NCI-H2081 treated with DMSO at 0.1 percent for 48 hours (cell line): ENCODE measurements around the gene OTOP1.
"Not testable (repeated sequence)": the region's sequence is repeated elsewhere in the genome, so short reads cannot be mapped to it uniquely, and the experiment has no call there.

Source experiments
- DNase-seq: peaks from one replicate; lab custom pipeline; 2025; lab: John Stamatoyannopoulos, UW

Gene OTOP1

DNA sequence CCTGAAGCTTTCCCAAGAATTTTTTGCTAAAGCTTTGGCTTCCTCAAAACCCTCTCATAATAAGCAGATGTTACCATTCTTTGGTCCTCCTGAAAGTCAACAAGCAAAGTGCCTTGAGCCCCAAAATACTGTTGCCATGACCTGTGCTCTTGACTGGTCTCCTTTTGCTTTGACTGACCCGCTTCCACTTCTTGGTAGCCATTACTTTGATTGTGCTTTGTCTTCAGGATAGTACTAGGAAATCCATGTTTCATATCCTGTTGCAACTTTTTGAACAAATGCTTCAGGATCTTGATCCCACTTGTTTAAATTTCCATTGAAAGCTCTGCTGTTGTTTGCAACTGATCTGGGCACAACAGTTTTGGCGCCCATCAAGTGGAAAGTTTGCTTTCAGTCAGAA, 6.9 kb upstream of the OTOP1 start:
- DNase-seq: no peak

DNA sequence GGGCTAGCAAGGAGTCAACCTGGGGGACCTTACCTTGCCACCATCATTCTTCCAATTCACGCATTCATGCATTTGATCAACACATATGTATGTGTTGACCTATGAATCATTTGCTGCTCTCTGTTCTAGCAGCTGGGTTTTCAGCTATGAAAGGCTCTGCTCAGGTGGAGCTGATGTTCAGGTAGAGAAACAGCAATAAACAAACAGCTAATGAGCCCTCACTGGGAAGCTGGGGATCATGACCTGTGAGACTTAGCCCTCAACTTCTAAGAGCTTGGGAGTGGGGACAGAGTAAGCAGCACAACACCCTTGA, 1.6 kb upstream of the OTOP1 start:
- no peak for DNase-seq

DNA sequence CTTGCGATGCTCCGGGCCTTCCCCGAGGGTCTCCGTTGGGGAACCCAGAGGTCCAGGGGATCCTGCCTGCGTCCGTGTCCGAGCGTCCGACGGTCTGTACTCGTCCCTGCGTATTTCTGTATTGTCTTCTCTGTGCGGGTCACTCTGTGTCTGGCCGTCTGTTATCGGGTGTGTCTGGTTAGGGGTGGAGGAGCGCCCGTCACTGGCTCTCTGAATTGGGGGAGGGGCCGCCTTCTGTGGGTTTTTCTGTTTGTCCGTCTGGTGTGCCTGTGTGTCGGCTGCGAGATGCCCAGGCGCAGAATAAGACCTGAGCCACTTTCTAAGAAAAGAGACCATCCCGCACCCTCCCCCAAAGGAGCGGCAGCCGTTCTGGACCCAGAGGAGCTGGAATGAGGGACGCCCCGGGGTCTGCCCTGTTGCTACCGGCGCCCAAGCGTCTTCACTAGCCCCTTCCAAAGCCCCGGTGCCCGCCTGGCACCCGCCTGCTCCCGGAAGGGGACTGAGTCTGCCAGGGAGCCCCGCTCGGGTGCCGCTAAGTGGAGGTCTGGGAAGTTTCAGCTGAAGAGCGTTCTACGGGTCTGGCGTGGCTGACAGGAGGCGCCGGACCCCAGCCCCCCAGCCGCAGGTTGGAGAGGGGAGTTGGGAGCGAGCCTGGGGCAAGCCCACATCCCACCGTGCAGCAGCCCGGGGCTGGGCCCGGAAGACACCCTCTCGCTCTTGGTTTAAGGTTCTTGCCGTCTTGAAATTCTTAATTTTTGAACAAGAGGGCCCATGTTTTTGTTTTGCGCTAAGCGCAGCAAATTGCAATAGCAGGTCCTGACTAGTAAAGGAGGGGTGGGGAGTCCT, 1.0 kb upstream of the OTOP1 start:
- DNase-seq: no peak

DNA sequence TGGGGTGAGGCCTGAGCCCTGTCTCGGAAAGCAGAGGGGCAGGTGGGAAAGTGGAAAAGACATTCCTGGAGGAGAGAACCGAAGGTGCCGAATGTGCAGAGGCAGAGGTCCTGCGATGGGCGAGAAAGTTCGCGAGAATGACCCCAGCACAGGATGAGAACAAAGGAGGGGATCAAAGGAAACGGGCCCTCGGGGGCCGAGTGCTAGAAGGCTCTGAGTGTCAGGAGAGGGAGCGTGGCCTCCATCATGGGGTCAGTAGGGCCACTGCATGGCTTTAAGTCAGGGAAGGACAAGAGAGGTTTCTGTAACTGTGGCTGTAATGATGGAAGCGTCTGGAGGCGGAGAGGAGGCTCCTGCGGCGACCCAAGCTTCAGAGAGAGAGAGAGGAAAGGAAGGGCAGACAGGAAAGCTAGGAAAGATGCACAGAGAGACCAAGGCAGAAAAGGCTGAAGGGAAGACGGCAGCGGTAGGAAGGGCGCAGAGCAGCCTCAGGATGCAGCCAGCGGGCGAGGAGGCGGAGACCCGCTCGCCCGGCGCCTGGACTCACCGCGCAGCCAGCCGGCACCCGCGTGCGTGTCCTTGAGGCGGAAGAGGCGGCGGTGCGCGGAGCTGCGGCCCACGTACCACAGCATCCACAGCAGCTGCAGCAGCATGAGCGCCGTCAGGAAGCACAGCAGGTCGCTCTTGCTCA, 669 bp downstream of the OTOP1 start:
- no peak for DNase-seq

DNA sequence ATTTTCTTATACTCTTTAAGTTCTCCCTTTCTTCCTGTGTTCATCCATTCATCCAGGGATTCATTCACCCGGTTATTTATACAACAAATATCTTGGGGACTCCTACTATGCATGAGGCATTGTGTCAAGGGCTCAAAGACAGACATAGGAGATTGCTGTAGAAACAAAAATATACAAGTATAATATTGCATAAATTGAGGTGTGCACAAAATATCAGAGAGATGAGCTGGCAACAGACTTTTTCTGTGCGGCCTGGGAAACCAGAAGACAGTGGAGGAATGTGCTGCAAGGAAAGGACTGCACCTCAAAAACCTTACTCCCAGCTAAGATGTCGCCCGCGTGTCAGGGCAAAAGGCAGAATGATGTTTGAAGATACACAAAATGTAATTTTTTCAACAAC, 9.6 kb downstream of the OTOP1 start:
- DNase-seq: no peak

DNA sequence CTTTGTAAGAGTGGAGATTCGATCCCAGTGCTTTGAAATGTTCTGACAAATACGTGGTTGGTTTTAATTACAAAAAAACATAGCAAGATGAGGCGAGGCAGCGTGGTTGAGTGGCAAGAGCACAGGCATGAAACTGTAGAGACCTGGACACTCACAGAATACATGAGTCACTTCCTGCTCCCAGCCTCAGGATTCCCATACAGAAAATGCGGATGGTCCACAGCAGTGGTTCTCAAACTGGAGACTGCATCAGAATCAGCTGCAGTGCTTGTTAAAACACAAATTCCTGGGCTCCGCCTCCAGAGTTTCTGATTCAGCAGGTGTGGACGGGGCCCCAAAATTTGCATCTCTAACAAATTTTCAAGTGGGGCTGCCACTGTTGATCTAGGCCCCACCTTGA, 10.1 kb downstream of the OTOP1 start:
- no peak for DNase-seq

DNA sequence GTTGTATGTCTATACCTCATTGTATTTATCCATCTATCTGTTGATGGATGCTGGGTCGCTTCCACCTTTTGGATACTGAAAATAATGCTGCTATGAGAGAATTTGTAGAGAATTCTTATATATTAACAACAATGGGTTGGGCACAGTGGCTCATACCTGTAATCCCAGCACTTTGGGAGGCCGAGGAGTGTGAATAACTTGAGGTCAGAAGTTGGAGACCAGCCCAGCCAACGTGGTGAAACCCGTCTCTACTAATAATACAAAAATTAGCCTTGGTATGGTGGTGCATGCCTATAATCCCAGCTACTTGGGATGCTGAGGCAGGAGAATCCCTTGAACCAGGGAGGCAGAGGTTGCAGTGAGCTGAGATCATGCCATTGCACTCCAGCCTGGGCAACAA, 13.1 kb downstream of the OTOP1 start:
- not testable (repeated sequence) for DNase-seq

DNA sequence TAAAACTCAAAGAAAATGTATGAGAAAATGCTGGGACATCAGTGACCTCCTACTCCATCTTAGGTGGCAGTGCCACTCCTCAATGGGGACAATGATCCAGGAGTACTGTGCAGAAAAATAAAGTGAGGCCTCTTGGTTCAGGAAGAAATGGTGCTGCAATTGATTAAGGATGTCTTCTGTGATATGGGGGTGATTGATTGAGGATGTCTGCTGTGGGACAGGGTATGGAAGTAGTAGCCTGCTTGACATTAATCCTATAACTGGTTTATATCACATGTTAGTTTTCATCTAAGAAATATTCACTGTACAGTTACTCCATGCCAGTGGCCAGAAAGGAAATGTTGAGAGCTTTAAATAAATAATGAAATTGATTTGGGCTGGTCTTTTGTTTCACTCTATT, 20.5 kb downstream of the OTOP1 start:
- no peak for DNase-seq

DNA sequence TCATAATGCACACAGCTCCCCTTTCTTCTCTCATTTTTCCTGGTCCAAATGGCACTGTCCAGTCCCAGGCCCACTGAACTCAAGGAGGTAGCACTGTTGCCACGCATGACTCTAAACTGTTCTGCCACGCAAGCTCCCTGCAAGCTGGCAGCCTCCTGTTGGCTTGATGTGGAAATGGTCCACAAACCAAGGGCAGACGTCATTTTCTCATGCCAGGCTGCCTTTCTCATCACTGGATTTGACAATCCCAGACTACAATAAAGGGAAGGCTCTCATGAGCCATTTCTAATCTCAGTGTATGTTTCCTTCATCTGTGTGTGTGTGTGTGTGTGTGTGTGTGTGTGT, 22.4 kb downstream of the OTOP1 start:
- no peak for DNase-seq

DNA sequence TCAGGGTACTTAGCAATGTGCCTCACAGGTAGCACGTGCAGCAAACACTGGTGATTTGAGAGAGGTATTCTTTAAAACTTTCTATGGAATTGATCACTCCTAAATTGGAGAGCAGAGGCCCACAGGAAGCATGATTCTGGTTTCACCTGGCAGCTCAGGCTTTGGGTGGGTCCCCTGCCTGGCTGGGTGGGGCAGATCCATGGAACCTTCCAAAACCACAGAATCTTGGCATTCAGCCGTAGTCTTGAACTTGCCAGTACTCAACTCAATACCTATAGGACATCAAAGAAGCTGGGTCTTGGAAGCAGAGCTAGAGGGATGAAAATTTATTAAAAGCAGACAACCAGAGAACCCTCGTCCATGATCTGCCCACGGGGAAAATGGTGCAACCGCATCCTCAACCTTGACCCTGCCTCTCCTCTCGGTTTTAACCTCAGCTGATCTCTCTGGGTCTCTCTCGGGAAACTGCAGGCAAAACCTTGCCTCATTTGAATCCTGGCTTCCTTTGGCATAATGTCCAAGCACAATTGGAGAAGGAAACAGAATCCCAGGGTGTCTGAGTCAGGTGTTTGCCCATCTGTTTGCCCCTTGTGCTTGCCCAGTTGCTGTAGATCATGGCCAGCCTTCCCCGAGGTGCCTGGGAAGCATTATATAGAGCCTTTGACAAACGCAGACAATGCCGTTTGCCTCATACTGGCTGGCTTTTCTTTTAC, 22.9 kb downstream of the OTOP1 start:
- DNase-seq: no peak

DNA sequence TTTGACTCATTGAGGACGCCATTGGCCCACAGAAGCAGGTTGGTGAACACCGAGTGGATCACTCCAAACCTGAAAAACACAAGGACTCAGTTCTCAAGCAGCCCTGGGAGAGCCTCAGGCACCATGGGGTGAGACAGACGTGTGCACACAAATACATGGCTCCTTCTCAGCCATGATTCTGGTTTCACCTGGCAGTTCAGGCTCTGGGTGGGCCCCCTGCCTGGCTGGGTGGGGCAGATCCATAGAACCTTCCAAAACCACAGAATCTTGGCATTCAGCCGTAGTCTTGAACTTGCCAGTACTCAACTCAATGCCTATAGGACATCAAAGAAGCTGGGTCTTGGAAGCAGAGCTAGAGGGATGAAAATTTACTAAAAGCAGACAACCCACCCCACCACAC, 24.2 kb downstream of the OTOP1 start:
- DNase-seq: no peak

DNA sequence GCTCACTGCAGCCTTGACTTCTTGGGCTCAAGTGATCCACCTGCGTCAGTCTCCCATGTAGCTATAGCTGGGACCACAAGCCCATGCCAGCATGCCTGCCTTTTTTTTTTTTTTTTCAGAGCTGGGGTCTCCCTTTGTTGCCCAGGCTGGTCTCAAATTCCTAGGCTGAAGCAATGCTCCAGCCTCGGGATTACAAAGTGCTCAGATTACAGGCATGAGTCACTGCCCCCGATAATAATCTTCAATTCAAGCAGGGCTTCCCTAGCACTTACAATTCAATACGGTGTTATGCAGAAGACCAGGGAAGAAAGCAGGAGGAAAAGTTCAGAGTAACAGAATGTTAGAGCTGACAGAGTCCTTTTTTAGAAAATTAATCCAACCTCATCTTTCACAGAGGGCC, 26.1 kb downstream of the OTOP1 start:
- no peak for DNase-seq

DNA sequence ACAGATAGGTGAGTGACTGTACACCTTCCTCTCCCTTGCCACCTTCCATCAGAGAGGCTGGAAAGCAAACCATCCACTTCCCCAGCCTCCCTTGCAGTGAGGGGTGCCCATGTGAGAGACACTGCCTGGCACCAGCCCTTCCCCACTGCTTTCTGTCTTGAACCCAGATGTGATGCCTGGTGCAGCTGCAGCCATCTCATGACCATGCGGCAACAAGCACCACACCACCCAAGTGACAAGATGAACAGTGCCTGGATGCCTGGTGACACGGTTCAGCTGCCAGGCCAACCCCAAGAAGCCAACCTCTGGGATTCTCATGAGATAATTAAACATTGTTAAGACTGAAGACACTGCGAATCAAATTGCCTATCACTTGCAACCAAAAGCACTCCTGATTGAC, 31.4 kb downstream of the OTOP1 start:
- no peak for DNase-seq

DNA sequence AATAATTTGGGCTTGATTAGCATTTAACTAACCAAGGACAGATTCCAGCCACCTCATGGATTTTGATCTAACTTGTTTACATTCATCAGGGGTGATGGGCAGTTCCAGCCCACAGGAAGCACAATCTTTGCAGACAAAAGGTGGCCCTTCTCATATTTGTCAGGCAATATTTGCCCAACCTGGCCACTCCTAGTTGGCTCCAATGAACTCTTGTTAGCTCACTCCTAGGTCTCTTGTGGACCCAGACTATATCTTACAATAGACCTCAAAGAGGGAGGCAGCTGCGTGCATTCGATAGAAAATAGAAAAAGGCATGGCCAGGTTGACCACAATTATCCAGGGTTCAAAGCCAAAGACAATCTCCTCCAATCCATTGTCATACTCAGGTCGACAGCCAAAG, 38.2 kb downstream of the OTOP1 start:
- DNase-seq: not testable (repeated sequence)

DNA sequence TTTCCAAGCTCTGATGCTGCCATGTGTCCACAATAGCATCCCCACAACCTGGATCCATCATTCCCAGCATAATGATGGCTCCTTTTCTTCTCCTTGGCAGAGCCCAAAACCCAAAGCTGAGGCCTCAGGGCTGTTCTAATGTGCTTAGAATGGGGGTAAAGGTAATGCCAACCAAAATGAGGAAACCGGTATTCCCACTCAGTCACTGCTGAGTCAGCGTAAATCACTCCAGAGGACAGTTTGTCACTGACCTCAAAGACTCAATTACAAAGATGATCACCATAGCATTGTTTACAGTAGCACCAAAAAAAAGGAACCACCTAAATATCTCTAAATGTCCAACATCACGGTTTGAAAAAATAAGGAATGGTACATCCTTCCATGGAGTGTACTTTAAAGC, 41.2 kb downstream of the OTOP1 start:
- no peak for DNase-seq

DNA sequence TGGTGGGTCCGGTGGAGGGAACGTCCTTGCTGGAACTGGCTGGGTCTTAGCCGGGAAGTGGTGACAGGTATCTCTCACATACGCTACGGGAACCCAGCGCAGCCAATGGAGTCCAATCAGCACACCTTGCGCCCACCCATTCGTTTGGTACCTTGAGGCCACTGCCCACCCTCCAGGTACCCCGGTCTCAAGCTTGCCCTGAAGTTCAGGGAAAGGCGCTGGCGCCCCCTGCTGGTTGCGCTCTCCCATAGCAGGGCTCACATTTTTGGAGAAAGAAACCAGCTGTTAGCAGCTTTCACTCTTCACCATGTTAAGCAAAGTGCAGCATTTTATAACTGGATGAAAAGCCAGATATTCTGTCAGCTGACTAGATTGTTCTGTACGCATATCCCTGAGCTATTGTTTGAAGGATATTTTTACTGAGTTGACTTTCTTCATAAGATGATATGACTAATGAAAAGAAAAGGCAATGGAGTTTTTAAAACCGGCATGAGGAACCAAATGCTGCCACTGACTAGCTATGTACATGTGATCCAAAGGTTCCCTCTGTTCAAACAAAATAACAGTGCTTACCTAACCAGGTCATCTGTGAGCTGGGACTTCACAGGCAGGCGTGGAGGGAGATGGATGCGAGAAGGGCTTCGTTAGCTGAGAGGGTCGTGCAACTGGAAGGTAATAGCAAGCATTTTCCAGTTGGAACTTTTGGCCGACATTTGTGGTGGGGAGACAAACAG, 43.7 kb downstream of the OTOP1 start:
- DNase-seq: no peak

DNA sequence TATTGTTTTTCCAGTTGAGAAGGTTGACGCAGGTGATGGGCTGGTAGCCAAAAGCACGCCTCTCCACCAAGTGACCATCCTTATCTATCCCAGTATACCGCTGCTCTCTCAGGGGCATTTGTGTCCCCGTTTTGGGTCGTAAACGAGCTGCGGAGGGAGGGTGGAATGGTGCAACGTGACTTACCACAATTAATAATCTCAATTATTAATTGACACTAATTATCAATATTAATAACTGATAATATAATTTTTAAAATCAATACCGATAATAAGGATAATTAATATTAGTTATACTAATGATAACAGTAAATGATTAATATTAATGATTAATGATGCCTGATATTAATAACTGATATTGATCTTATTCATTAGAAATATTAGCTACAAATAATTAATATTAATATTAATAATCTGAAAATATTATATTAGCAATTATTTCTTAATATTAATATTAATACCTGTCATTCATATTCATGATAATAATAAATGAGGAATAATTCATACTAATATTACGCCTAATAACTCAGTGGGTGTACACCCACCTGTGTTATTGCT, 56.1 kb downstream of the OTOP1 start:
- DNase-seq: no peak

DNA sequence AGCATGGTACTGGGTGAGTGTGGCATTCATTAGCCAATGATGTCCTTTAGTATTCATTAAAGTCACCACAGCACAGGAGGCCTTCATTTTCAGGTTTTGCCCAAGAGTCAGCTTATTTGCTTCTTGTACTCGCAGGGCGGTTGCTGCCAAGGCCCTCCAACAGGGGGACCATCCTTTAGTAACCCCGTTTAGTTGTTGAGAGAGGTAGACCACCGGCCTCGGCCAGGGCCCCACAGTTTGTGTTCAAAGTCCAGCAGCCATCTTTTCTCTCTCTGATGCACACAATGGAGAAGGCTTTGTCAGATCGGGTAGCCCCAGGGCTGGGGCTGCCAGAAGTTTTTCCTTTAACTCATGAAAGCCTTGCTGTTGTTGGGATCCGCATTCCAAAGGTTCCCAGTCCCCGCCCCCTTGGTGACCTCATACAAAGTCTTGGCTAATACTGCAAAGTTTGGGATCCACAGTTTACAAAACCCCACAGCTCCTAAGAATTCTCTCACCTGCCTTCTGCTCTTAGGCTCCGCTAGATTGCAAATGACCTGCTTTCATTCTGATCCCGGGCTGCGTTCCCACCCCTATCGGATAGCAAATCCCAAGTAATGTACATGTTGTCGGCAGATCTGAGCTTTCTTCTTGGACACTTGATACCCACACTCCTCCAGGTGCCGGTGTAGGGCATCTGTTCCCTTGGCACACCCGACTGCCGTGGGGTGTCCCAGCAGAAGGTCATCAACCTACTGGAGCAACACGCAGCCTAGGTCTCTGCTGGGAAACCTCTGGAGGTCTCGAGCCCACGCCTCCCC, 58.5 kb downstream of the OTOP1 start:
- not testable (repeated sequence) for DNase-seq

DNA sequence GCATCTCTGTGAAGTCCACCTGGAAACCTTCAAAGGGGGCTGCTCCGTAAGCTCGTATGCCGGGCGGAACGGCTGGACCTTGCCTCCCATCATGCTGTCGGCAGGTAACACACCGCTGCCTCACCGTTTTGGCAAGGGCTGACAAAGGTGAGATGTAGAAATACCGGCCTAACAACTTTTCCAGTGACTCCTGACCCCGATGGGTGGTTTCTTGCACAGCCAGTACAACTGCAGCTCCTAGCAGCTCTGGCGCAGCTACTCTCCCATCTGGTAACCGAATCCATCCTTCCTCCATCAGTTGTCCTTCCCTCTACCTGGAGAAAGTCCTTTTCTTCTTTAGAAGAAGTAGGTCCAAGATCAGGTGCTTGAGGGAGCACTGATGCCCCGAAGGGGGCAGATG, 59.7 kb downstream of the OTOP1 start:
- not testable (repeated sequence) for DNase-seq

DNA sequence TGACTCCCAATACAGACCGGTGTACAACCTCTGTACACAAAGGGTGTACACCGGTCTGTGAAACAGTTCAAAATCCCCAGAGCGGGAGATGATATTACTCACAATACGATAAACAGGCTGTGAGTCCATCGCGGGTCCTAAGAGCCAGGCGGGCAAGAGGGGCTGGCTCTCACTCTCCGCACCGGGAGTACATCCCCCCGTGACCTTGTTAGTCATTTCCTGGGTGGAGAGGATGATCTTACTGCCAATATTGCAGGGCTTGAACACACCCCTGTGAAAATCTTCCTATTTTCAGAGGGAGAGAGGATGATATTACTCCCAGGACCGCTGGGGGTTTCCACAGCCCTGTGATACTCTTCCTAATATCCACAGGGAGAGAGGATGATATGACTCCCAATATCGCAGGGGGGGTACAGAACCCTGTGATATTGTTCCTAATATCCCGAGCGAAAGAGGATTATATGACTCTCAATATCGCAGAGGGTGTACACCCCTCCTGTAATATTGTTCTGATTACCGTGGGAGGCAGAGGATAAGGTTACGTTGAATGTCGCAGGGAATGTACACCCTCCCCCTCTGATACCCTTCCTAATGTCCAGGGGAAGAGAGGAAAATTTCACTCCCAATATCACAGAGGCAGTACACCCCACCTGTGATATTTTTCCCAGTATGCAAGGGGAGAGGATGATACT, 60.9 kb downstream of the OTOP1 start:
- DNase-seq: not testable (repeated sequence)
